GM21825 (cell line): ENCODE measurements around the gene SMG5.
"Not testable (repeated sequence)": the region's sequence is repeated elsewhere in the genome, so short reads cannot be mapped to it uniquely, and the experiment has no call there.

Experiments used
- ATAC-seq: cut with Tn5 transposase; IDR thresholded peaks from one replicate; pipeline ENCODE4 v1.9.1; 2021; ENCODE audit warnings: mild to moderate bottlenecking, moderate library complexity; ENCODE audit not compliant: unreplicated experiment

SMG5 gene

DNA sequence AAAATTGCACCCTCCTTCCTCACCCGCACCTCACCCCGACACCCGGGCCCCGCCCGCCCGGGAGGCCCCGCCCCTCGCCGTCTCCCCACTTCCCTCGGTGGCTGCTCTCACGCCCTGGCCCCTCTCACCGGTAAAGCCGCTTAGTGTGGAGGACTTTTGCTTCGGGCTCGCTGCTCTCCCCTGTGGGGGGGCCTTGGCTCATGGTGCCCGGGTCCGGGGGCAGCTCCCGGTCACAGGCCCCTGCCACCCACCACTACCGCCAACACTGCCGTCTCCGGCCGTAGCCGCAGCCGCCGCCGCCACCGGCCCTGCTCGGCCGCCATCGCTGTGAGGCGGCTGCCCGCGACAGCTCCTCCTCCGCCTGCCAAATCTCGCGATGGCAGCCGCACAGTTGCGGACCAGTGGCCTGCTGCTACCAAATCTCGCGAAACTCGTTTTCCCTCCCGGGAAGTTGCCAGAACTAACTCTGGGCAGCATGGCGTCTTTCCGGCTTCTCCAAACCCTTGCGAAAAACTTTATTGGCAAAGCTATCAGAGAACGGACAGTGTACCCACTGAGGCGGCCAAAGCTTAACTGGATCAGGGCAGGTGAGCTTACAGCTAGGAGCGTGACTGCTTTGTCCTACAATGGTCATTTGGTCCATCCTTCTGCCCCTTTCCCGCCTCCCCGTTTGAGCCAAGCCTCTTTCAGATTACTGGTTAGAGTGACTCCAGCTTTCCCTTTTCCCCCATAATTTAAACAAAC, at the start of gene SMG5:
TSS of gene SMG5 (minus strand) at position 347 of the 744 bp plus-strand sequence. CDS start at position 202, 145 bp downstream.
- ATAC-seq = peak; percentile 66

DNA sequence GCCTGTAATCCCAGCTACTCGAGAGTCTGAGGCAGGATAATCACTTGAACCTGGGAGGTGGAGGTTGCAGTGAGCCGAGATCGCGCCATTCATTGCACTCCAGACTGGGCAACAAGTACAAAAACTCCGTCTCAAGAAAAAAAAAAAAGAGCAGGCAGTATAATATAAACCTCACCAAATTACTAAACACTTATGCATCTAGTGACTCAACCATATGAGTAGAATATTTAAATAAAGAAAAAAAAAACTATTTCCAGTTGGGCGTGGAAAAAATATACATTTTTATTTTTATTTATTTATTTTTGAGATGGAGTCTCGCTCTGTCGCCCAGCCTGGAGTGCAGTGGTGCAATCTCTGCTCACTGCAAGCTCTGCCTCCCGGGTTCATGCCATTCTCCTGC, 40.6 kb upstream of the SMG5 start:
- not testable (repeated sequence) for ATAC-seq

DNA sequence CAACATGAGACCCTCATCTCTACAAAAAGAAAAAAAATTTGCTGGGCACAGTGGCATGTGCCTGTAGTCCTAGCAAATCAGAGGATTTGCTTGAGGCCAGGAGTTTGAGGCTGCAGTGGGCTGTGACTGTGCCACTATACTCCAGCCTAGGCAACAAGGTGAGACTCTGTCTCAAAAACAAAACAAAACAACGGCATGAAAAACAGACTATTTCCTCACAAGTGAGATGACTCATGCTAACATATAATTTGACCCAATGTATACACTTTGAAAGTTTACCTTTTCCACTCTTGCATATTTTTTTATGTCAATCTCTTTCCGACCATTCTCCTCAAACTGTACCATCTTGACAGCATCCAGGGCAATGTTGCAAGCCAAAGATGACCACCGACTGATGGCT, 37.9 kb upstream of the SMG5 start:
- no peak for ATAC-seq

DNA sequence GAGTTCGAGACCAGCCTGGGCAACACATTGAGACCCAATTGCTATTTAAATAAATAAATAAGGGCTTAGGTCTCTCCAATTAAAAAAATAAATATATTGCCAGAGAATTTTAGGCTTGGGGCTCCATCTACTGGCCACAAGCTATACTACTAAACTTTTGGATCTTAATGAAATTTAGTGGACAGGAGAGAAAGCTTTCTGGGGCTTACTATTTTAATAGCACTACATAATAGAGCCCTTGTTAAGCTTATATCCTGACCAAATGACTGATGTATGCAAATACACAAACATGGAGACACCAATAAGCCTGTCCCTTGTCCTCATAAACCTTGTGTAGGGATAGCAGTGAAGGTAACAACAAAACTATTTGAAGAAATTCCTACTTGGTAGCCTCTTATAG, 37.0 kb upstream of the SMG5 start:
- ATAC-seq = no peak

GRCh38 chr1:156316909-156317308, 34.3 kb upstream of the SMG5 start:
- no peak for ATAC-seq

DNA sequence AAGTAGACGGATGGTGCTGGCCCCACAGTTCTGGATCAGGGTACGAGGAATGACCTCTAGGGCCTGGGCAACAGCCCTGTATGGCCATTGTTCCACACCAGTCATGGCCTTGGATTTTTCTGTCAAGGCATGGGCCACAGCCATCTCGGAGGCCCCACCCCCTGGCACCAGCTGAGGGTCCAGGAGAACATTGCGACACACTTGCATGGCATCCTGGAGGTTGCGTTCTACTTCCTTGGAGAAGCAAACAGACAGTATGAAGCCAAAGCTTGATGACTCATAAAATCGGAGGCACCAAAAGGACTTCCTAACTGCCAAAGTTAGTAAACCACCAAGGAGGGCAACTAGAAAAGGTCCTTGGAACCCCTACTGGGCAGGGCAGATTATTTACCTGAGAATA, 28.3 kb upstream of the SMG5 start:
- no peak for ATAC-seq

DNA sequence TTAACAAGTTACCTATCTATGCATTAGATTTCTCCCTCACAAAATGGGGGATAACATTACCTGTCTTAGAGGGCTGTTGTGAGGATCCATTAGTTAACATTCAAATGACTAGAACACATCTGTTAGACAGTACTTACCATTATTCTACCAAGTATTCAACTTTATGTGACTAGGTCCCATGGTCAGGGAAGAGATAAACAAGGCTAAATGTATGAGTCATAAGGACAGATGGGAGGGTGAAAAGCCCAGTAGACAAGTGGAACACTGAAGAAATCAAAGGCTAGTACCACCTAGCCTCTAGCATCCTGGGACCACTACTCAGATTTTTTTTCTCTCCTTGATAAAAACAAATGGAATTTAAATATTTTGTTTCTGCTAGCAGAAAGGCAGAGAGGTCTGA, 25.5 kb upstream of the SMG5 start:
- no peak for ATAC-seq

DNA sequence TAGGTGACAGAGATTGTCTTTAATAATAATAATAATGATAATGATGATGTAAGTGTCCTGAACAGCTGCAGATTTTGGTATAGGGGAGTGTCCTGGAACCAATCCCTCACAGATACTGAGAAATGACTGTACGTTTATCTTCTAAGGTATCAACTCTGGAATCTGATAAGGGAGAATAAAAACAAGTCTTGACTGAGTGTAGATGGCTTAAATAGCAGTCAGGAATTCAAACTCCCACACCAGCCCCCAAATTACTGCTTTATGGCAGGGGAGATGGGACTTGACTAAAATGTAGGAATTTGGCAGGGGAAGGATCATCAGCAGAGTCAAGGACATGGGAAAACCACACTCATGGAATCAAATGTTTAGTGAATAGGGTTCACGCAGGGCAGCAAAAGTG, 22.6 kb upstream of the SMG5 start:
- no peak for ATAC-seq

- no peak for ATAC-seq
Observed at GRCh38 chr1:156303241-156303640, 20.6 kb upstream of the SMG5 start.

GRCh38 chr1:156298852-156299357, 16.3 kb upstream of the SMG5 start, which contains the start of gene VHLL:
Gene VHLL (minus strand): TSS chr1:156299307. CDS start chr1:156299189, 118 bp downstream.
- ATAC-seq = no peak

- no peak for ATAC-seq
Observed at GRCh38 chr1:156295391-156295947, 12.8 kb upstream of the SMG5 start, which contains the start of gene GLMP. Gene GLMP (minus strand): TSS chr1:156295679. CDS start chr1:156295645, 34 bp downstream.

DNA sequence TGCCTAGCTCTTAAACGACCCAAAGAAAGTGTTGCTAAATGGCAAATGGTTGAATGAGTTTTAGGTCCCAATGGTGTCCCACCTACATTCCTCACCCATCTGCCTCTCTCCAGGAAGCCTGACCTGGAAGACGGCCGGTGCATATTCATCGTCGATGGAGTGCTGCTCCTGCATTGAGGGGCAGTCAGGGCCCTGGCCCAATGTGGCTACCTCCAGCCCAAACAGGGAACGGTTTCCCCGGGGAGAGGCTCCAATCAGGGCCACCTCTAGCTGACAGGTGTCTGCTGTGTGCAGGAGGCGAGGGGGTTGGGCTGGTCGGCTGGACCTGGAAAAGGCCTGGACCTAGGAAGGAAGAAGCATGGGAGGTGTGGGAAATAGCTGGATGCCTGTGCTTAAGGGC, 11.3 kb upstream of the SMG5 start:
- ATAC-seq = no peak

GRCh38 chr1:156293098-156293434, 10.4 kb upstream of the SMG5 start:
- ATAC-seq = no peak

DNA sequence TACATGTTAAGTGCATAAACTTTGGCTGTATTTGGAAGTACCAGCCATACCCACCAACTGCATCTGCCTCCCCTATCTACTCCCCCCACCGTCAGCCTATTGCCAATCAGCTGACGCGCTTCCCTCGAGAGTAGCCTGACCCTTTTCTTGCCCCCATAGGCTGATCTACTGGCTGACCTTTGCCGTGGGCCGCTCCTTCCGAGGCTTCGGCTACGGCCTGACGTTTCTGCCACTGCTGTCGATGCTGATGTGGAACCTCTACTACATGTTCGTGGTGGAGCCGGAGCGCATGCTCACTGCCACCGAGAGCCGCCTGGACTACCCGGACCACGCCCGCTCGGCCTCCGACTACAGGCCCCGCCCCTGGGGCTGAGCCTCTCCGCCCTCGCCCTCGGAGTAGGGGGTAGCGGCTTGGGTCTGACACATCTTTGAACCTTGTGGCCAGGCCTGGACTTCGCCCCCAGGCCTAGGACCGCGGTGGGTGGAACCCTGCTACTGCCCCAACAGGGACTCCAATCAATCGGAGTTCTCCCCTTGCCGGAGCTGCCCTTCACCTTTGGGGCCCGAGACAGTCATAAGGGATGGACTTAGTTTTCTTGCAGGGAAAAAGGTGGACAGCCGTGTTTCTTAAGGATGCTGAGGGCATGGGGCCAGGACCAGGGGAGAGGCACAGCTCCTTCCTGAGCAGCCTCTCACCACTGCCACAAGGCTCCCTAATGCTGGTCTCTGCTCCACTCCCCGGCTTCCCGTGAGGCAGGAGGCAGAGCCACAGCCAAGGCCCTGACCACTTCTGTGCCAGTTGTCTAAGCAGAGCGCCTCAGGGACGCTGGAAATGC, 8.8 kb upstream of the SMG5 start:
- ATAC-seq = no peak

DNA sequence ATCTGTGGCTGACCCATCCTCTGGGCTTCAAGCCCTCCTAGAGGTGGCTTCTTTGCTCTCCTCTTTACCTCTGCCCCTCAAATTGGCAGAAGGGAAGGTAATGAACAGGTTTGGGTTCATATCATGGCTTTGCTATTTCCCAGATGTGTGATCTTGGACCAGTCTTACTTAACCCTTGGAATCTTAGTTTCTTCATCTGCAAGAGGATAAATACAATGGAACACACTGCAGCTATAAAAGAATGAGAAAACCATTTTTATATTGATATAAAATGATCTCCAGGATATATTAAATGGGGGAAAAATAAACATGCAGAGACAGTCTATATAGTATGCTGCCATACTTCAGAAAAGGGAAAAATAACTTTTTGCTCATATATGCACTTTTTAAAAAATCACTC, 7.2 kb upstream of the SMG5 start:
- no peak for ATAC-seq

DNA sequence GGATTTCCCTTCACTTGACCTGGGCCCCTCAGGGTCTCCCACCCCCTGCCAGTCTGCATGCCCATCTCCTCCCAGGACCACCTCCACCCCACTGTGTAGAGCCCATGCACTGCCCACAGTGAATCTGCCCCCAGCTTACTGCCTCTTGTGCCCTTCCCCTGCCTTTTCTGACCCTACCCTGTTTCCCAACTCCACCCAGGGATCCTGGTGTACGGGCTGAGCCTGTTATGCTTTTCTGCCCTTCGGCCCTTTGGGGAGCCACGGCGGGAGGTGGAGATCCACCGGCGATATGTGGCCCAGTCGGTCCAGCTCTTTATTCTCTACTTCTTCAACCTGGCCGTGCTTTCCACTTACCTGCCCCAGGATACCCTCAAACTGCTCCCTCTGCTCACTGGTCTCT, 3.4 kb upstream of the SMG5 start:
- ATAC-seq = no peak

DNA sequence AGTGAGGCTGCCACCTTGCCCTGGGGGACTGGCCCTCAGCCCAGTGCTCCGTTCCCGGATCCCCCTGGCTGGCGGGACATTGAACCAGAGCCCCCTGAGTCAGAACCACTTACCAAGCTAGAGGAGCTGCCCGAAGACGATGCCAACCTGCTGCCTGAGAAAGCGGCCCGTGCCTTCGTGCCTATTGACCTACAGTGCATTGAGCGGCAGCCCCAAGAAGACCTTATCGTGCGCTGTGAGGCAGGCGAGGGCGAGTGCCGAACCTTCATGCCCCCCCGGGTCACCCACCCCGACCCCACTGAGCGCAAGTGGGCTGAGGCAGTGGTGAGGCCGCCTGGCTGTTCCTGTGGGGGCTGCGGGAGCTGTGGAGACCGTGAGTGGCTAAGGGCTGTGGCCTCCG, 2.8 kb upstream of the SMG5 start:
- no peak for ATAC-seq

DNA sequence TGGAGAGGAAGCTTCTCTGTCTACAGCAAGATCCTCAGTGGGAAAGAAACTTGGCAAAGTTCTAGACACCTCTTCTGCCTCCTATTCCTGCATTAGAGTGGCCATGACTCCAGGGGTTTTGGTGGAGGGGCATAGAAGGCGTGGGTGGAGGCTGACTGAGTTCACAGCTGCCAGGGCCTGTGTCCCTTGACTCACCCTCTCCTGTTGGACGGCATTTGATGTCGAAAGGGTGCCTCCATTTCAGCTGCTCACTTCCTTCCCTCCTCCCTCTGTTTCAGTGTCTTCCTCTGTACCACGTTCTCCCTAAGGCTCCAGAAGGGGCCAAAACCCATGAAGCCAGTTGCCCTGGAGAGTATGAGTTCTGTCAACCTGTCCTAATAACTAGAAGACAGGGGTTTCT, 2.1 kb upstream of the SMG5 start:
- ATAC-seq = no peak

DNA sequence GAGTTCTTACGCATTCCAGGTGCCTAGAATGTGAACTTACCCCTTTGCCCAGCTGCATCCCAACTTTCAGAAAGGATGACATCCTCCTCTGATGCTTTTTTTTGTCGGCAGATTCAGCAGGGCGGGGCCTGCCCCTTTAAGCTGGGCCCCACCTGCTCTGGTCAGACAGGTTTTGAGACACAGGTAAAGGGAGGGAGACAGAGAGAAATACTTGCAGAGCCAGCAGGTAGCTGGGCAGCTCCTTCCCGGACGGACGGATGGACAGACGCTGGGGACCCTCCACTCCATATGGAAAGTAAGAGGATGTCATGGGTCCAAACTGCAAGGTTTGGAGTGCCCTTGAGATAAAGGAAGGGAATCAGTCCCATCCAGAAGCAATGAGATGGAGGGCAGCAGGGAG, 1.5 kb upstream of the SMG5 start, which contains the start of gene TMEM79:
TSS of gene TMEM79 (plus strand) at position 214 of the 400 bp plus-strand sequence. CDS start 902 bp downstream, outside the sequence.
- no peak for ATAC-seq

- ATAC-seq = no peak
Observed at GRCh38 chr1:156283521-156283920, 896 bp upstream of the SMG5 start.

GRCh38 chr1:156281693-156282478, 739 bp downstream of the SMG5 start:
- peak; percentile 4 for ATAC-seq
